GM23338 (cell line): Measurements from ENCODE around the gene KISS1. TPM values are rescaled to one million over a fixed set of nuclear protein-coding genes. Genes with fewer than 3 reads are reported as not detected.

Experiments
- ATAC-seq: fragments of 200-7000 bp; cut with Tn5 transposase; 3 replicates; pipeline ENCODE4 v1.9.1; 2020
- DNase-seq: peaks from one replicate; pipeline ENCODE4 v3.0.0-alpha.2; 2015; ENCODE audit warnings: low spot score
- H2AFZ ChIP-seq: fragments of 200-600 bp; sonication (generic); 2 replicates; pipeline ENCODE4 v1.8.0; 2016; ENCODE audit warnings: antibody characterized with exemption, mild to moderate bottlenecking, moderate library complexity
- H3F3A ChIP-seq: fragments of 200-600 bp; sonication (generic); replicated peaks from 2 replicates; pipeline ENCODE4 v1.8.0; 2017; ENCODE audit warnings: antibody characterized with exemption, mixed run types, low read depth
- H3K27ac ChIP-seq: fragments of 200-600 bp; sonication (generic); 2 replicates; pipeline ENCODE4 v1.6.1; 2016; ENCODE audit warnings: low read depth
- H3K27me3 ChIP-seq: fragments of 200-600 bp; sonication (generic); 2 replicates; pipeline ENCODE4 v1.8.0; 2016; ENCODE audit warnings: mild to moderate bottlenecking, mixed run types, moderate library complexity; ENCODE audit not compliant: insufficient read depth
- H3K36me3 ChIP-seq: fragments of 200-600 bp; sonication (generic); 2 replicates; pipeline ENCODE4 v1.8.0; 2016; ENCODE audit warnings: mild to moderate bottlenecking; ENCODE audit not compliant: insufficient read depth
- H3K4me1 ChIP-seq: fragments of 200-600 bp; sonication (generic); 2 replicates; pipeline ENCODE4 v1.8.0; 2016; ENCODE audit warnings: mild to moderate bottlenecking, moderate library complexity; ENCODE audit not compliant: insufficient read depth
- H3K4me2 ChIP-seq: fragments of 200-600 bp; sonication (generic); 2 replicates; pipeline ENCODE4 v1.7.1; 2017; ENCODE audit warnings: mixed run types
- H3K4me3 ChIP-seq: fragments of 200-600 bp; sonication (generic); 2 replicates; pipeline ENCODE4 v1.6.1; 2016; ENCODE audit warnings: mixed run types
- H3K79me2 ChIP-seq: fragments of 200-600 bp; sonication (generic); replicated peaks from 2 replicates; pipeline ENCODE4 v1.8.0; 2017; ENCODE audit warnings: mild to moderate bottlenecking; ENCODE audit not compliant: insufficient read depth
- H3K9me2 ChIP-seq: fragments of 200-600 bp; sonication (generic); 2 replicates; pipeline ENCODE4 v1.8.0; 2017; ENCODE audit not compliant: insufficient read depth
- H4K20me1 ChIP-seq: fragments of 200-600 bp; sonication (generic); replicated peaks from 2 replicates; pipeline ENCODE4 v1.8.0; 2017; ENCODE audit warnings: mild to moderate bottlenecking; ENCODE audit not compliant: insufficient read depth
- H3K27ac Mint-ChIP-seq: 2 replicates; pipeline ENCODE4 v1.8.0; 2020; ENCODE audit warnings: inconsistent platforms, mild to moderate bottlenecking, moderate library complexity, mixed read lengths
- H3K27me3 Mint-ChIP-seq: 3 replicates; pipeline ENCODE4 v1.8.0; 2022; ENCODE audit warnings: low read depth, mild to moderate bottlenecking, moderate library complexity, mixed read lengths, inconsistent platforms; ENCODE audit not compliant: insufficient read depth, poor library complexity
- H3K36me3 Mint-ChIP-seq: 3 replicates; pipeline ENCODE4 v1.8.0; 2021; ENCODE audit warnings: low read depth, mild to moderate bottlenecking, inconsistent platforms, moderate library complexity, mixed read lengths
- H3K4me1 Mint-ChIP-seq: 3 replicates; pipeline ENCODE4 v1.8.0; 2020; ENCODE audit warnings: mild to moderate bottlenecking, inconsistent platforms, mixed read lengths
- H3K4me3 Mint-ChIP-seq: 3 replicates; pipeline ENCODE4 v1.8.0; 2021; ENCODE audit warnings: moderate library complexity, mild to moderate bottlenecking, inconsistent platforms, mixed read lengths
- H3K9me3 Mint-ChIP-seq: 3 replicates; pipeline ENCODE4 v1.8.0; 2020; ENCODE audit warnings: moderate library complexity, mild to moderate bottlenecking, inconsistent platforms, mixed read lengths
- CREB1 ChIP-seq: fragments of 250-450 bp; sonication (Bioruptor Pico); IDR thresholded peaks from 2 replicates; pipeline ENCODE4 v1.5.0; 2020; ENCODE audit warnings: low read depth, mild to moderate bottlenecking, moderate library complexity
- NANOG ChIP-seq: IDR thresholded peaks from 2 replicates; pipeline ENCODE4 v1.6.1; 2016; ENCODE audit warnings: antibody characterized with exemption, borderline replicate concordance
- POLR2AphosphoS5 ChIP-seq: IDR thresholded peaks from 2 replicates; pipeline ENCODE4 v1.6.1; 2016; ENCODE audit warnings: antibody characterized with exemption, low read depth
- STAT1 ChIP-seq: IDR thresholded peaks from one replicate; pipeline ENCODE4 v1.6.1; 2016; ENCODE audit warnings: antibody characterized with exemption; ENCODE audit not compliant: unreplicated experiment
- ZNF114 ChIP-seq: fragments of 250-450 bp; sonication (Bioruptor Pico); IDR thresholded peaks from 2 replicates; pipeline ENCODE4 v1.5.0; 2020; ENCODE audit warnings: mild to moderate bottlenecking, moderate library complexity
- ZNF331 ChIP-seq: fragments of 250-450 bp; sonication (Bioruptor Pico); IDR thresholded peaks from 2 replicates; pipeline ENCODE4 v1.5.0; 2020; ENCODE audit warnings: low read depth, mild to moderate bottlenecking, moderate library complexity
- polyA plus RNA-seq: library from polyadenylated mRNA; unstranded; fragments of >200 nt; fragmentation: Nextera tagmentation; extraction: Ambion mirVana; gene quantifications from 2 replicates; pipeline ENCODE4 v1.2.1, GENCODE V29; 2016
- total RNA-seq: library from RNA; depleted of rRNA; stranded (reverse); fragments of >200 nt; shearing (Covaris generic); gene quantifications from 2 replicates; pipeline ENCODE4 v1.2.3, GENCODE V29; 2014
- TF ChIP-seq, protein P1 (sequence below): fragments of 250-450 bp; sonication (Bioruptor Pico); IDR thresholded peaks from 2 replicates; pipeline ENCODE4 v1.5.0; 2020; ENCODE audit warnings: mild to moderate bottlenecking, moderate library complexity
- TF ChIP-seq, protein P2 (sequence below): IDR thresholded peaks from 2 replicates; pipeline ENCODE4 v1.6.1; 2016; ENCODE audit warnings: antibody characterized with exemption
- TF ChIP-seq, protein P3 (sequence below): IDR thresholded peaks from one replicate; pipeline ENCODE4 v1.6.1; 2018; ENCODE audit warnings: antibody characterized with exemption; ENCODE audit not compliant: unreplicated experiment

KISS1 gene
- total and polyA plus RNA-seq, 2 experiments from 2014 or later = not detected

DNA sequence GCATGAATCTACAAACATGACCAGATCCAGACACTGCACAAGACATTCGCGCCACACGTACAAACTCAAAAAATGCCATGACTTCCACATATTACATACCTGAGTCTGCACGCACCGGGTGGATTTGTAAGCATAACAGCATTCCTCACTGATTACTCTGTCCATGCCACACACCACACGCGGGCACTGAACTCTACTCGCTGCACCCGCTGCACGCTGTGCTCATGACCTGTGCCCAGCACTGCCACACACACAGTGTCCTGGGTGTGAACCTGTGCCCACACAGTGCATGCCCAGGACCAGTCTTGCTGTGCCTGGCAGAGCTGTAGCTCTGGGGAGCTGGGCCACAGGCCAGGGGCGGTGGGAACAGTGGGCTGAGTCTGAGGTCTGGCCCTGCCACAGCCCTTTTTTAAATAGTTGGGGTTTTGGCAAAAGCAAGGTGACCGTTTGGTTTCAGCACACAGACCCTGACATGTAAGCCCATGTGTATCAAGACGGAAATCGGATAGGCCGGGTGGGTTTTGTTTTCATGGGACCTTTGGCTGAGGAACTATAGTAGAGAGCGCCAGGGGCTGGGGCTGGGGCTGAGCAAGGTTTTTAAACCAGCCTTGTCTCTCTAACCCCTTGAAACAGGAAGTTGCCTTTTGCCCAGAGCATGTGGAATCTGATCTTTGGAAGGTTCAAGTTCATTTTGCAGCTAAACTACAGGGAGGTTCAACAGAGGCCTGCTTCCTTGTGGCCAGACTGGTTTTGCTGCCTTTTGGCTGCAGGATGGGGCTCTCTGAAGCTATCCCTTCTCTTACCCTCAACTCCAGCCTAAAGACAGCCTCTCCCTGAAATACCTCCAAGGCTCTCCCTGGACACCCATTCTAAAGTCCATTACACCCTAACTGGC, 29.8 kb upstream of the KISS1 start (continued):
- TF ChIP-seq, protein P1, sequence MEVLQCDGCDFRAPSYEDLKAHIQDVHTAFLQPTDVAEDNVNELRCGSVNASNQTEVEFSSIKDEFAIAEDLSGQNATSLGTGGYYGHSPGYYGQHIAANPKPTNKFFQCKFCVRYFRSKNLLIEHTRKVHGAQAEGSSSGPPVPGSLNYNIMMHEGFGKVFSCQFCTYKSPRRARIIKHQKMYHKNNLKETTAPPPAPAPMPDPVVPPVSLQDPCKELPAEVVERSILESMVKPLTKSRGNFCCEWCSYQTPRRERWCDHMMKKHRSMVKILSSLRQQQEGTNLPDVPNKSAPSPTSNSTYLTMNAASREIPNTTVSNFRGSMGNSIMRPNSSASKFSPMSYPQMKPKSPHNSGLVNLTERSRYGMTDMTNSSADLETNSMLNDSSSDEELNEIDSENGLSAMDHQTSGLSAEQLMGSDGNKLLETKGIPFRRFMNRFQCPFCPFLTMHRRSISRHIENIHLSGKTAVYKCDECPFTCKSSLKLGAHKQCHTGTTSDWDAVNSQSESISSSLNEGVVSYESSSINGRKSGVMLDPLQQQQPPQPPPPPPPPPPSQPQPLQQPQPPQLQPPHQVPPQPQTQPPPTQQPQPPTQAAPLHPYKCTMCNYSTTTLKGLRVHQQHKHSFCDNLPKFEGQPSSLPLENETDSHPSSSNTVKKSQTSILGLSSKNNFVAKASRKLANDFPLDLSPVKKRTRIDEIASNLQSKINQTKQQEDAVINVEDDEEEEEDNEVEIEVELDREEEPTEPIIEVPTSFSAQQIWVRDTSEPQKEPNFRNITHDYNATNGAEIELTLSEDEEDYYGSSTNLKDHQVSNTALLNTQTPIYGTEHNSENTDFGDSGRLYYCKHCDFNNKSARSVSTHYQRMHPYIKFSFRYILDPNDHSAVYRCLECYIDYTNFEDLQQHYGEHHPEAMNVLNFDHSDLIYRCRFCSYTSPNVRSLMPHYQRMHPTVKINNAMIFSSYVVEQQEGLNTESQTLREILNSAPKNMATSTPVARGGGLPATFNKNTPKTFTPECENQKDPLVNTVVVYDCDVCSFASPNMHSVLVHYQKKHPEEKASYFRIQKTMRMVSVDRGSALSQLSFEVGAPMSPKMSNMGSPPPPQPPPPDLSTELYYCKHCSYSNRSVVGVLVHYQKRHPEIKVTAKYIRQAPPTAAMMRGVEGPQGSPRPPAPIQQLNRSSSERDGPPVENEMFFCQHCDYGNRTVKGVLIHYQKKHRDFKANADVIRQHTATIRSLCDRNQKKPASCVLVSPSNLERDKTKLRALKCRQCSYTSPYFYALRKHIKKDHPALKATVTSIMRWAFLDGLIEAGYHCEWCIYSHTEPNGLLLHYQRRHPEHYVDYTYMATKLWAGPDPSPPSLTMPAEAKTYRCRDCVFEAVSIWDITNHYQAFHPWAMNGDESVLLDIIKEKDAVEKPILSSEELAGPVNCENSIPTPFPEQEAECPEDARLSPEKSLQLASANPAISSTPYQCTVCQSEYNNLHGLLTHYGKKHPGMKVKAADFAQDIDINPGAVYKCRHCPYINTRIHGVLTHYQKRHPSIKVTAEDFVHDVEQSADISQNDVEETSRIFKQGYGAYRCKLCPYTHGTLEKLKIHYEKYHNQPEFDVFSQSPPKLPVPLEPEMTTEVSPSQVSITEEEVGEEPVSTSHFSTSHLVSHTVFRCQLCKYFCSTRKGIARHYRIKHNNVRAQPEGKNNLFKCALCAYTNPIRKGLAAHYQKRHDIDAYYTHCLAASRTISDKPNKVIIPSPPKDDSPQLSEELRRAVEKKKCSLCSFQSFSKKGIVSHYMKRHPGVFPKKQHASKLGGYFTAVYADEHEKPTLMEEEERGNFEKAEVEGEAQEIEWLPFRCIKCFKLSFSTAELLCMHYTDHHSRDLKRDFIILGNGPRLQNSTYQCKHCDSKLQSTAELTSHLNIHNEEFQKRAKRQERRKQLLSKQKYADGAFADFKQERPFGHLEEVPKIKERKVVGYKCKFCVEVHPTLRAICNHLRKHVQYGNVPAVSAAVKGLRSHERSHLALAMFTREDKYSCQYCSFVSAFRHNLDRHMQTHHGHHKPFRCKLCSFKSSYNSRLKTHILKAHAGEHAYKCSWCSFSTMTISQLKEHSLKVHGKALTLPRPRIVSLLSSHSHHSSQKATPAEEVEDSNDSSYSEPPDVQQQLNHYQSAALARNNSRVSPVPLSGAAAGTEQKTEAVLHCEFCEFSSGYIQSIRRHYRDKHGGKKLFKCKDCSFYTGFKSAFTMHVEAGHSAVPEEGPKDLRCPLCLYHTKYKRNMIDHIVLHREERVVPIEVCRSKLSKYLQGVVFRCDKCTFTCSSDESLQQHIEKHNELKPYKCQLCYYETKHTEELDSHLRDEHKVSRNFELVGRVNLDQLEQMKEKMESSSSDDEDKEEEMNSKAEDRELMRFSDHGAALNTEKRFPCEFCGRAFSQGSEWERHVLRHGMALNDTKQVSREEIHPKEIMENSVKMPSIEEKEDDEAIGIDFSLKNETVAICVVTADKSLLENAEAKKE = no peak

DNA sequence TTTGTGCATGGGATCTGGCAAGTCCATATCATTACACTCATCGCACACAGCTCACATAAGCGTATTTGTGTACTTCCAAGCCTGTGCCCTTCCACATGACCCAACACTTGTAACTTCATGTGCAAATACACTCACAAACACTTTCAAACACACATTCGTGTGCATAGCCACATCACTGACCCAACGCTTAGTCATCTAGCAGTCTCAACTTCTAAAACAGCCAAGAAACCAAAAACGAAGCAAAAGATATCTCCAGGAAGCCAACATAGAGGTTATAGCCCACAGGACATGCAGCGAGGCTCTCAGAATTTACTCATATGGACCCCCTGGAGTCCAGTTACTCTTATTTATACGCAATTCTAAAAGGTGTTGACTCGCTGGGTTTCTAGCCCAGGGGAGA, 28.4 kb upstream of the KISS1 start:
- ATAC-seq (no peak), DNase-seq (no peak)
- Histone ChIP-seq H3K9me2 (no peaks in the 10 kb centered on the region), H2AFZ (no peak overlapping the region), H3K36me3 (no peaks in the 10 kb centered on the region), H3K27me3 (no peaks in the 10 kb centered on the region), H3K79me2 (no peaks in the 10 kb centered on the region), H3K4me3 (no peak overlapping the region), H3F3A (no peaks in the 10 kb centered on the region), H3K27ac (no peak overlapping the region), H4K20me1 (no peaks in the 10 kb centered on the region), H3K4me2 (no peak overlapping the region), H3K4me1 (no peaks in the 10 kb centered on the region)
- H3K27ac Mint-ChIP-seq = no peak overlapping the region
- TF ChIP-seq NANOG (no peak), CREB1 (CRISPR knock-in tag) (no peak), POLR2AphosphoS5 (no peak), ZNF331 (CRISPR knock-in tag) (no peak), STAT1 (no peak), ZNF114 (no peak)
- TF ChIP-seq, protein P2, sequence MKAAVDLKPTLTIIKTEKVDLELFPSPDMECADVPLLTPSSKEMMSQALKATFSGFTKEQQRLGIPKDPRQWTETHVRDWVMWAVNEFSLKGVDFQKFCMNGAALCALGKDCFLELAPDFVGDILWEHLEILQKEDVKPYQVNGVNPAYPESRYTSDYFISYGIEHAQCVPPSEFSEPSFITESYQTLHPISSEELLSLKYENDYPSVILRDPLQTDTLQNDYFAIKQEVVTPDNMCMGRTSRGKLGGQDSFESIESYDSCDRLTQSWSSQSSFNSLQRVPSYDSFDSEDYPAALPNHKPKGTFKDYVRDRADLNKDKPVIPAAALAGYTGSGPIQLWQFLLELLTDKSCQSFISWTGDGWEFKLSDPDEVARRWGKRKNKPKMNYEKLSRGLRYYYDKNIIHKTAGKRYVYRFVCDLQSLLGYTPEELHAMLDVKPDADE = no peak
- TF ChIP-seq, protein P3, sequence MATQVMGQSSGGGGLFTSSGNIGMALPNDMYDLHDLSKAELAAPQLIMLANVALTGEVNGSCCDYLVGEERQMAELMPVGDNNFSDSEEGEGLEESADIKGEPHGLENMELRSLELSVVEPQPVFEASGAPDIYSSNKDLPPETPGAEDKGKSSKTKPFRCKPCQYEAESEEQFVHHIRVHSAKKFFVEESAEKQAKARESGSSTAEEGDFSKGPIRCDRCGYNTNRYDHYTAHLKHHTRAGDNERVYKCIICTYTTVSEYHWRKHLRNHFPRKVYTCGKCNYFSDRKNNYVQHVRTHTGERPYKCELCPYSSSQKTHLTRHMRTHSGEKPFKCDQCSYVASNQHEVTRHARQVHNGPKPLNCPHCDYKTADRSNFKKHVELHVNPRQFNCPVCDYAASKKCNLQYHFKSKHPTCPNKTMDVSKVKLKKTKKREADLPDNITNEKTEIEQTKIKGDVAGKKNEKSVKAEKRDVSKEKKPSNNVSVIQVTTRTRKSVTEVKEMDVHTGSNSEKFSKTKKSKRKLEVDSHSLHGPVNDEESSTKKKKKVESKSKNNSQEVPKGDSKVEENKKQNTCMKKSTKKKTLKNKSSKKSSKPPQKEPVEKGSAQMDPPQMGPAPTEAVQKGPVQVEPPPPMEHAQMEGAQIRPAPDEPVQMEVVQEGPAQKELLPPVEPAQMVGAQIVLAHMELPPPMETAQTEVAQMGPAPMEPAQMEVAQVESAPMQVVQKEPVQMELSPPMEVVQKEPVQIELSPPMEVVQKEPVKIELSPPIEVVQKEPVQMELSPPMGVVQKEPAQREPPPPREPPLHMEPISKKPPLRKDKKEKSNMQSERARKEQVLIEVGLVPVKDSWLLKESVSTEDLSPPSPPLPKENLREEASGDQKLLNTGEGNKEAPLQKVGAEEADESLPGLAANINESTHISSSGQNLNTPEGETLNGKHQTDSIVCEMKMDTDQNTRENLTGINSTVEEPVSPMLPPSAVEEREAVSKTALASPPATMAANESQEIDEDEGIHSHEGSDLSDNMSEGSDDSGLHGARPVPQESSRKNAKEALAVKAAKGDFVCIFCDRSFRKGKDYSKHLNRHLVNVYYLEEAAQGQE = no peak
- no peak overlapping the region for H3K4me3 Mint-ChIP-seq
- H3K9me3 Mint-ChIP-seq = no peaks in the 10 kb centered on the region
- peaks cover 7% of the 10 kb centered on the region for H3K27me3 Mint-ChIP-seq
- H3K36me3 Mint-ChIP-seq = peaks cover 13% of the 10 kb centered on the region; the same call in 1 of the 3 replicates
- peaks cover 19% of the 10 kb centered on the region for H3K4me1 Mint-ChIP-seq
